Measurements from ENCODE around the gene PLPP3.

The PLPP3 gene

GRCh38 chr1:56466538-56466937 lies 112.8 kb downstream of the PLPP3 start:
- peaks cover 1% of the 10 kb centered on the region for H3K9me3 ChIP-seq (ENCODE audit: low read length)
- no peaks in the 10 kb centered on the region for H3K4me1 ChIP-seq (ENCODE audit: insufficient read depth, low read length)
- H3K36me3 ChIP-seq (ENCODE audit: insufficient read depth, low read length), result no peaks in the 10 kb centered on the region
- H3K27me3 ChIP-seq (ENCODE audit: insufficient read depth, low read length), result no peaks in the 10 kb centered on the region
- no peak overlapping the region for H2AFZ ChIP-seq (ENCODE audit: low read depth, low read length)
- H3K4me3 ChIP-seq (ENCODE audit: low read length), result no peak overlapping the region

- no peaks in the 10 kb centered on the region for H3K27me3 ChIP-seq (ENCODE audit: insufficient read depth, low read length)
- H3K4me1 ChIP-seq (ENCODE audit: insufficient read depth, low read length), result no peaks in the 10 kb centered on the region
- no peak overlapping the region for H3K4me3 ChIP-seq (ENCODE audit: low read length)
- H3K9me3 ChIP-seq (ENCODE audit: low read length), result peaks cover 1% of the 10 kb centered on the region
- no peak overlapping the region for H2AFZ ChIP-seq (ENCODE audit: low read depth, low read length)
- no peaks in the 10 kb centered on the region for H3K36me3 ChIP-seq (ENCODE audit: insufficient read depth, low read length)
Observed at GRCh38 chr1:56464294-56464693, 115.1 kb downstream of the PLPP3 start.

DNA sequence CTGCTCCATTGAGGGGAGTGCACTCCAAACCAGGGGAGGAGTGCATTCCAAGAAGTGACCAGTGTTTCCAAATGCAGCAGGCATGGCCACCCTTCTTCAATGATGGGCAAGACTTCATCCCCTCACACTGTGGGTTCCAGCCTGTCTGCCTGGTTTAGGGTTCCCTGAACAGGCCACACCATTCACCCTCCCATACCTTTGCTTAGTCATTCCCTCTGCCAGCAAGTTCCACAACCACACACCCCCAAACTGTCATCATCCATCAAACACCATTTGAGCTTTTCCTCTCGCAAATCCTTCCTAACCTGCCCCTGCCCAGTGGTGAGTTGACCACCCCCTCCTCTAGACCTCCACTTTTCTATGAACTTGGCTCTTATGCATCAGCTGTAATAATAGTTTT lies 116.0 kb downstream of the PLPP3 start:
- Histone ChIP-seq H2AFZ (ENCODE audit: low read depth, low read length) (no peak overlapping the region), H3K36me3 (ENCODE audit: insufficient read depth, low read length) (no peaks in the 10 kb centered on the region), H3K4me1 (ENCODE audit: insufficient read depth, low read length) (no peaks in the 10 kb centered on the region), H3K27me3 (ENCODE audit: insufficient read depth, low read length) (no peaks in the 10 kb centered on the region), H3K9me3 (ENCODE audit: low read length) (peaks cover 1% of the 10 kb centered on the region), H3K4me3 (ENCODE audit: low read length) (no peak overlapping the region)

GRCh38 chr1:56462209-56462608 lies 117.2 kb downstream of the PLPP3 start:
- Histone ChIP-seq H3K27me3 (ENCODE audit: insufficient read depth, low read length) (no peaks in the 10 kb centered on the region), H2AFZ (ENCODE audit: low read depth, low read length) (no peak overlapping the region), H3K9me3 (ENCODE audit: low read length) (peaks cover 1% of the 10 kb centered on the region), H3K4me1 (ENCODE audit: insufficient read depth, low read length) (peaks cover 8% of the 10 kb centered on the region), H3K36me3 (ENCODE audit: insufficient read depth, low read length) (no peaks in the 10 kb centered on the region), H3K4me3 (ENCODE audit: low read length) (no peak overlapping the region)

- Histone ChIP-seq H3K27me3 (ENCODE audit: insufficient read depth, low read length) (no peaks in the 10 kb centered on the region), H3K9me3 (ENCODE audit: low read length) (peaks cover 1% of the 10 kb centered on the region), H2AFZ (ENCODE audit: low read depth, low read length) (no peak overlapping the region), H3K4me3 (ENCODE audit: low read length) (no peak overlapping the region), H3K4me1 (ENCODE audit: insufficient read depth, low read length) (peaks cover 8% of the 10 kb centered on the region), H3K36me3 (ENCODE audit: insufficient read depth, low read length) (no peaks in the 10 kb centered on the region)
Observed at GRCh38 chr1:56461158-56462127, 117.9 kb downstream of the PLPP3 start.

DNA sequence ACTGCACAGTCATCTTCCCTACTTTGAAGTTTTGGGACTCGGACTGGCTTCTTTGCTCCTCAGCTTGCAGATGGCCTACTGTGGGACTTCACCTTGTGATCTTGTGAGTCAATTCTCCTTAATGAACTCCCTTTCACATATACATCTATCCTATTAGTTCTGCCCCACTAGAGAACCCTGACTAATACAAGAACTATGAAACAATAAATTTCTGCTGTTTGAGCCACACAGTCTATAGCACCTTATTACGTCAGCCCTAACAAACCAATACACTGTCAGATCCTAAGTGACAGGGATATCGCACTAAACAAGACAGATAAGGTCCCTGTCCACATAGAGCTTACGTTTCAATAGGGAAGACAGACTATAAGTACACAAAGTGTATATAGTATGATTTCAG lies 120.1 kb downstream of the PLPP3 start:
- no peak overlapping the region for H2AFZ ChIP-seq (ENCODE audit: low read depth, low read length)
- H3K4me3 ChIP-seq (ENCODE audit: low read length), result no peak overlapping the region
- H3K4me1 ChIP-seq (ENCODE audit: insufficient read depth, low read length), result peaks cover 8% of the 10 kb centered on the region
- peaks cover 1% of the 10 kb centered on the region for H3K9me3 ChIP-seq (ENCODE audit: low read length)
- no peaks in the 10 kb centered on the region for H3K27me3 ChIP-seq (ENCODE audit: insufficient read depth, low read length)
- H3K36me3 ChIP-seq (ENCODE audit: insufficient read depth, low read length), result no peaks in the 10 kb centered on the region

DNA sequence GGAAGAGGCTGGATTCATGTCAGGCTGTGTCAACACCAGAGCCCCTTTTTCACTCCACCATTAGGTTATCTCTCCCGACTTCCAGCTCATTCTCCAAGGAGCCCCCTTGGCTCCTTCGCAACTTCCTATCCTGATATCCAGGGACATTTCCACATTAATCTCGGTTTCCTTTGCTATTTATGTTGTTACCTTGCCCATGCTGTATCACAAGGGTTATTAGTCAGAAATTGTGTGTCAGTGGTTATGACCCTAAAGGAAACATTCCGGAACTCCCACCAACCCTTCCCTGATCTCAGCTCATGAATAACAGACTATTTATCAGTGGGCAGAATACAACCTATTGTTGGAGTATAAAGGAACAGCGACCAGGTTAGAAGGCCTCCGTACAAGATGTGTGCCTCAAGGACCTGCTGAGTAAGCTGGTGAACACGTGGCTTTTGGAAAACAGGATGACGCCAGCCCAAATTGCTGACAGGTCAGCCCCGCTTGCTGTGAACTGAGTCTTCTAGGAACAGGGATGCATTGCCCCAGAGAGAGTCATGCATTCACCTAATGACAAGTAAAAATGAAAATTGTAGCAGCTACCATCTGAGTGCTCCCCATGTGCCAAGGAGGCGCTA lies 121.5 kb downstream of the PLPP3 start:
- Histone ChIP-seq H3K4me1 (ENCODE audit: insufficient read depth, low read length) (peaks cover 17% of the 10 kb centered on the region), H3K4me3 (ENCODE audit: low read length) (no peak overlapping the region), H2AFZ (ENCODE audit: low read depth, low read length) (no peak overlapping the region)

DNA sequence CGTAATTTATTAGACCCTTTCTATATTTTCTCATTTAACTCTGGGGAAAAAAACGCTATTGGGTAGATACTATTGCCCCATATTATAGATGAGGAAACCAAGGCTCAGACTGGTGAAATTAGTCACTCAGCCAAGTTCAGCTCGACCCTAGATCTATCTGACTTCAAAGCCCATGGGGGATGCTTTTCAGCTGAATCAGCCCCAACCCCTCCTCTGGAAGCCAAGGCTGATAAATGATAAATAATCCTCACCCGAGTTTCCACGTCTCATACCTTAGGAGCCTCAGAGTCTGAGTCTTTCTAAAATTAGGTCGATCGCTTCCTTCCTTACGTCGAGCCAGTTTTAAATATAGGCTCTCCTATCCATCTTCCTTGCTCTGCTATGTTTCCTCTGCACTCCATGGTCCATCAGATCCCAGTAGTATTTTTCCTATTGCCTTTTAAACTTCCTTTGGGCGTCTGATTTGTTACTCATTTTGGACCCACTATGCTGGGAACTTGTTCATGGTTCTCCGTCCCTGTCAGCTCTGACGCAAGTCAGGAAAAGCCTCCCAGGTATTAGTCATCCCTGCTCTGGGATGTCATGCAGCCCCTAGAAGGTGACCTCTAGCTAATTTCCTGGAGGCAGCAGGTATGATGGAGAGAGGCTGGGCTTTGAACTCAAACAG lies 122.8 kb downstream of the PLPP3 start:
- no peaks in the 10 kb centered on the region for H3K36me3 ChIP-seq (ENCODE audit: insufficient read depth, low read length)
- no peaks in the 10 kb centered on the region for H3K27me3 ChIP-seq (ENCODE audit: insufficient read depth, low read length)
- H2AFZ ChIP-seq (ENCODE audit: low read depth, low read length), result no peak overlapping the region
- H3K4me1 ChIP-seq (ENCODE audit: insufficient read depth, low read length), result peaks cover 20% of the 10 kb centered on the region
- no peak overlapping the region for H3K4me3 ChIP-seq (ENCODE audit: low read length)
- no peaks in the 10 kb centered on the region for H3K9me3 ChIP-seq (ENCODE audit: low read length)

More for the DNA sequence above, 121.5 kb downstream of the PLPP3 start:
- no peaks in the 10 kb centered on the region for H3K36me3 ChIP-seq (ENCODE audit: insufficient read depth, low read length)
- peaks cover 1% of the 10 kb centered on the region for H3K9me3 ChIP-seq (ENCODE audit: low read length)
- no peaks in the 10 kb centered on the region for H3K27me3 ChIP-seq (ENCODE audit: insufficient read depth, low read length)

GRCh38 chr1:56453417-56454078 lies 125.8 kb downstream of the PLPP3 start:
- Histone ChIP-seq H3K36me3 (ENCODE audit: insufficient read depth, low read length) (no peaks in the 10 kb centered on the region), H3K27me3 (ENCODE audit: insufficient read depth, low read length) (no peaks in the 10 kb centered on the region), H2AFZ (ENCODE audit: low read depth, low read length) (peak overlapping the region; percentile 50), H3K4me3 (ENCODE audit: low read length) (no peak overlapping the region), H3K4me1 (ENCODE audit: insufficient read depth, low read length) (peaks cover 32% of the 10 kb centered on the region), H3K9me3 (ENCODE audit: low read length) (no peaks in the 10 kb centered on the region)

- peak overlapping the region; percentile 50 for H2AFZ ChIP-seq (ENCODE audit: low read depth, low read length)
- H3K4me3 ChIP-seq (ENCODE audit: low read length), result no peak overlapping the region
- peaks cover 32% of the 10 kb centered on the region for H3K4me1 ChIP-seq (ENCODE audit: insufficient read depth, low read length)
- no peaks in the 10 kb centered on the region for H3K9me3 ChIP-seq (ENCODE audit: low read length)
- H3K36me3 ChIP-seq (ENCODE audit: insufficient read depth, low read length), result no peaks in the 10 kb centered on the region
- no peaks in the 10 kb centered on the region for H3K27me3 ChIP-seq (ENCODE audit: insufficient read depth, low read length)
Observed at GRCh38 chr1:56453016-56453415, 126.3 kb downstream of the PLPP3 start.

- no peak overlapping the region for H3K4me3 ChIP-seq (ENCODE audit: low read length)
- H3K9me3 ChIP-seq (ENCODE audit: low read length), result no peaks in the 10 kb centered on the region
- peaks cover 25% of the 10 kb centered on the region for H3K4me1 ChIP-seq (ENCODE audit: insufficient read depth, low read length)
- no peaks in the 10 kb centered on the region for H3K27me3 ChIP-seq (ENCODE audit: insufficient read depth, low read length)
- H2AFZ ChIP-seq (ENCODE audit: low read depth, low read length), result no peak overlapping the region
- no peaks in the 10 kb centered on the region for H3K36me3 ChIP-seq (ENCODE audit: insufficient read depth, low read length)
Observed at GRCh38 chr1:56452027-56453011, 127.0 kb downstream of the PLPP3 start.

DNA sequence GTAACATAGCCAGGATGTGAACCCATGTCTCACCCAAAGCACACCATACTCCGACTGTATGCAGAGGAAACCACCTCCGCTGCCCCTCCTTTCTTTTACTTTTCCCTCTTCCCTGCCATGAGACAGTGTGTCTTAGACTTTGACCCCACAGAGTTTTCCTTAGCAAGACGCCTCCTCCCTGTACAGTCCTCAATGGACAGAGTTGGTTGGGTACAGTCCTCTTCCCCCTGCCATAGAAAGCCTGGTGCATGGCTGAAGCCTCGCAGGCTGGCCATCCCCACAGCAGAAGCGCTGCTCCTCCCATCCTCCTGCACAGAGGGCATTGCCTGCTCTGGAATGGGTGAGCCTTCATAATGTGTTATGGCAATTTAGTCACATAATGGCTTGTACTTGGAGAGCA lies 127.9 kb downstream of the PLPP3 start:
- no peaks in the 10 kb centered on the region for H3K27me3 ChIP-seq (ENCODE audit: insufficient read depth, low read length)
- no peak overlapping the region for H2AFZ ChIP-seq (ENCODE audit: low read depth, low read length)
- H3K4me3 ChIP-seq (ENCODE audit: low read length), result no peak overlapping the region
- peaks cover 25% of the 10 kb centered on the region for H3K4me1 ChIP-seq (ENCODE audit: insufficient read depth, low read length)
- no peaks in the 10 kb centered on the region for H3K9me3 ChIP-seq (ENCODE audit: low read length)
- no peaks in the 10 kb centered on the region for H3K36me3 ChIP-seq (ENCODE audit: insufficient read depth, low read length)

All from neuron (in vitro differentiated cells).